GM18907 (cell line): ENCODE measurements around the gene DNAJB12.
"Not testable (repeated sequence)": the region's sequence is repeated elsewhere in the genome, so short reads cannot be mapped to it uniquely, and the experiment has no call there.

Source experiments
- ATAC-seq: cut with Tn5 transposase; IDR thresholded peaks from one replicate; pipeline ENCODE4 v1.9.1; 2021; ENCODE audit warnings: mild to moderate bottlenecking, moderate library complexity; ENCODE audit not compliant: unreplicated experiment

Gene DNAJB12

DNA sequence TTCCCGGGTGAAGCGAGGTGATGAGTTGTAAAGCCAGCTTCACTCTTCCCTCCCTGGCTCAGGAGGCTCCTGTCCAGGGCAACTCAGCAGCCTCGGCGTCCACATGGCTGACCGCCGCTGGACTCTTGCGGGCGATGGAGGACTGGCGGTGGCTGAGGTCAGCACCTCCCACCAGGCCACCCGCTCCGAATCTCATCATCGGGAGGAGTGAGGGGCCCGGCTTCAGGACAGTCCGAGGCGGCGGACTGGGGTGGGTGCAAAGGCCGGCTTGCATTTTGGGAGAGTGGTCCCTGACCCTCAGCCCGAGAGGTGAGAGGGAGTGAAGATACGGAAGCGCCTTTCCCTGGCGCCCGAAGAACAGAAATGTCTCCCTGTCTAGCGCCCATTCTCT, 759 bp downstream of the DNAJB12 start:
- no peak for ATAC-seq

DNA sequence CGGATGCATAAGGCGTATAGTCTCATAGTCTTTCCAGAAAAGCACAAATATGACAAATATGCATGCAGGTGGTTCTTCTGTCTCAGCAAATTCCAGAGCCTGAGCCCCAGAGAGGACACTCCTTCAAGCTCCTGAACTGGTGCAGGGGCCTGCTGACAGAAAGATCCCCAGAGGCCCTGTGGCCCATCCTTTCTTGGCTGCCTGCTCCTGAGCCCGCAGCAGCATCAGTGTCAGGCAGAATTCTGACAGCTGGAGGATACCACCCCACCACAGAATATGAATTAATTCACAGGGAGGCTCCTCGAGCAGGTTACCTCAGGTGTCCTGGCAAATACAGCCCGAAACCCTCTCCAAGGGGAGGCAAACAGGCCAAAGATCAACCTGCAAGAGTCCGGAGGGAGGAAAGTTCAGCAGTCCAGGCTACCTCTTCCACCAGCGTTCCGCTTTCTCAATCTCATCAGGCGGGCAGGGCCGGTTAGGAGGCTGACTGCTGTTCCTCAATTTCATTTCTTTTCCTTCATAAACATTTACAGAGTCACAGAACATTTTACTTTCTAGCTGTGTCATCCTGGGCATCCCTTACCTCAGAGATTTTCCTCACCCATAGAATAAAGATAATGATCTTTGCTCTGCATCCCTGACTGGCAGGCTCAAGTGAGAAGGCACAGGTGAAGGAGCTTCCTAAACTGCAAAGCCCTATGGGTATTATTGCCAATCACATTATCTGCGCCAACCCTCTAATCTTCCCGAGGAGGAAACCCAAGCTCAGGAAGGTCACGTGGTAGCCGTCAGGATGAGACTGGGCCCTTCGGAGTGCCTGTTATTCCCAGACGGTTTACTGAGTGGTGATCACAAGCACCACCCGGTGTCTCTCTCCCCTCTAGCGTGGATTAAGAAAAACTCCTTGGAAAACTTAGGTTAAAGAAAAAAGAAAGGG, 1.4 kb downstream of the DNAJB12 start:
- ATAC-seq, result no peak

DNA sequence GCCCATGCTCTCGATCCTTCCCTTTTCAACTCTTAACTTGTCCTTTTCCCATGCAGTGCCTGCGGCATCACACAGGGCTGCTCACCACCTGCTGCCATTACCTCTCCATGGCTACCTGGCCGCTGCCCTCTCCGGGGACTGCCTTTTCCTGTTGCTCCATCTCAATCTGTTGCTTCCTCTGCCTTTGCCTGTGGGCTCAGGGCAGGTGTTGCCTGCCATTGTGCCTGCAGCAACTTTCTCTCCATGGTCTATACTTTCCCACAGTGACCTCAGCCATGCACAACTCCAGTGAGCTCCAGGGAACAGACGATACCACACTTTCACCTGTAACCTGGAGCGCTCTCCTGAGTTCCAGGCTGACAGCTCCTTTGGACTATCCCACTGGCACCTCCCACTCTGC, 3.2 kb downstream of the DNAJB12 start:
- ATAC-seq, result no peak

DNA sequence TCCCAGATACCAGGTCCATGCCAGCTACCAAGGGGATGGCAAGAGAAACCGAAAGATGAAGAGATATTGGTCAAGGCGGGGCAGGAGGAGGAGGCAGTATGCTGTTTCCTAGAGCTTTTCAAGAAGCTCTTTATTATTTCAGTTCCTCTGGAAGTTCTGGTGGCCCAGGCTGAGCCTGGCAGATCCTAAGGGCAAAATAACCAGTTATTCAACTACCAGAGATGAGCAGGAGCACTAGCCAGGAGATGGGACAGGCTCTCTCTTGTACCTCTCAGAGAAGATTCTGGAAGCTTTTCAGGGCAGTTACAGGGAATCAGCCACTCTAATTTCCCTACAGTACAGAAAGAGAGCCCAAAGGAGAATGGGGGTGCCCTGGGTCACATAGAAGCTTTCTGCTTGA, 5.3 kb downstream of the DNAJB12 start:
- no peak for ATAC-seq

DNA sequence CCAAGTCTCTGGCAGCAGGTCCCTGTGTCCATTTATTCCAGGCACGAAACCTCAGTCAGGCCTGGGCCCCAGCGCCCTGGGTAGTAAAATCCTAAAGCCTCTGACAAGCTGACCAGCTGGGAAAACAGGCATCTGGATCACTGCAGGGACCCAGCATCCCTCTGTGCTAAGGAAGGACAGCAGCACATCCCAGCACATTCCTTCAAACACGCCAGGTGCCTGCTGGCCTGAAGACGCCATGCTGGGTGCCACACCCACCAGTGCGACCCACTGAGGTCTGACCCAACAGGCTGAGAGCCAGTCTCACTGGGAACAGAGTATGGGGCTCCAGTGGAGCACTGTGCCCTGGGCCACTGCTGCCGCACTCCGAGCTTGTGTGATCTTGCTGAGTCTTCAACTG, 6.4 kb downstream of the DNAJB12 start:
- no peak for ATAC-seq

DNA sequence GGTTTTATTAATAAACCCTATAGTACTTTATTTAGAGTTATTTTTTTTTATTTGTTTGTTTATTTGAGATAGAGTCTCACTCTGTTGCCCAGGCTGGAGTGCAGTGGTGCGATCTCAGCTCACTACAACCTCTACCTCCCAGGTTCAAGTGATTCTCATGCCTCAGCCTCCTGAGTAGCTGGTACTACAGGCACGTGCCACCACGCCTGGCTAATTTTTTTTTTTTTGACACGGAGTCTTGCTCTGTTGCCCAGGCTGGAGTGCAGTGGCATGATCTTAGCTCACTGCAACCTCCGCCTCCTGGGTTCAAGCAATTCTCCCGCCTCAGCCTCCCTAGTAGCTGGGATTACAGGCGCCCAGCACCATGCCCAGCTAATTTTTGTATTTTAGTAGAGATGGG, 8.6 kb downstream of the DNAJB12 start:
- ATAC-seq, result not testable (repeated sequence)

DNA sequence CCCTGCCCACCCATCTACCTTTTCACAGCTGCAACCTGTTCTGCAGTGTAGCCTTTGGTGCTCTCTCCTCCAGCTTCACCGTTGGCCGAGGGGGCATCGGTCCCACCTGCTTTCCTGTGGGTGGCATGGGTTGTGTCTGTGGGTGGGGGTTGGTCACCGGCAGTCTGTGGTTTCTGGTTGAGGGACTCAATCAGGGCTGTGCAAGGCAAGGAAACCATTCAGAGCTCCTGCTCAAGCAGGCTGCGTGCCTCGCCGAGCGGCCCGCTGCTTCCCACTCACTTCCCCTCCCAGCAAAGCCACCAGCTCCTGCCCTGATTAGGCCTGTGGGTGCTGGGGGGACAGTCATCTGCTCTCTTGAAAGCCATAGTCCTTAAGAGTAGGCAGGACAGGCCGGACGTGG, 9.8 kb downstream of the DNAJB12 start:
- no peak for ATAC-seq

DNA sequence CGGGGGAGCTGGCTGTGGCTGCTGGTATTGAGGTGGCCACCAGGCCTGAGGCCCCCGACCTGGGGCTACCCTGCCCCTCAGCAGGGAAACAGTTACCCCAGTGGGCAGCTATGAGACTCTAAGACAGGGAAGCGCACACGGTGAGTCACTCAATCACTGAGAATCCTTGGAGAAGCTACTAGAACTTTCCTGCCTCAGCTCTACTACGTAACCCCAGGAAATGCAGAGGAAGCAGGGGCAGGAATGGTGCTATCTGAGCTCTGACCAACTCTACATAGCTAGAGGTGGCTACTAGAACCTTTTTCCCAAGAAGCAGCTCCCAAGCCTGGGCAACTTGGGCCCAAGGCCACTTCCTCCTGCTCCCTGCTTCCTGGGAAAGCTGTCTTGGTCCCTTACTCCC, 11.8 kb downstream of the DNAJB12 start:
- ATAC-seq, result no peak

DNA sequence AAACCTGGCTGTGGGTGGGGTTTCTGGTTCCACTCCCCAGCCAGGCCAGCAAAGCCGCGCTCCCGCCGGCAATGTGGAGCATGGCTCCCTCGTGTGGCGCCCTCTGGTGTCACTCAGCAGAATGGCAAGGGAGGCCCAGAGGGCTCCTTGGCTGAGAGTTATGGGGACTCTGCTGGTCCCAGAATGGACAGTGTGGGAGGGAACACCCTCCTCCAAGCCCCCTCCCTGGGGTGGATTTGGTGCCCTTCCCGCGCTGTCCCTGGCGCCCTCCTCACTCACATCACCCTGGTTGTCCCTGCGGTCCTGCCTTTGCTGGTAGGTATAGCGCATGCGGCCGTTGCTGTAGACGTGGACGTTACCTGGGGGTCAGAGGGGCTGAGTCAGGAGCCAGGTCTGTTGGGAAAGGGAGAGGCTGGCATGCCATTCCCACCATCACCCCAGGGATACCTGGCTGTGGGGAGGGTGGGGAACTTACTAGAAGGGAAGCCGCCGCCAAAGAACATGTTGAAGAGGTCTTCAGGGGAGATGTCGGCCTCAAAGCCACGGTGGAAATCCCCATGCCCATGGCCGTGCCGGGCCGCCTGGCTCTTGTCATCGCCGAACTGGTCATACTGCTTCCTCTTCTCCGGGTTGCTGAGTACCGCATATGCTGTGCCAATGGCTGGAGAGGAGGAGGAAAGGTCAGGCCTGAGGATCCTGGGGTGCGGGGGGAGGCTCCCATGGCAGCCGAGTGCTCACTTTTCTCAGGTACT, 14.0 kb downstream of the DNAJB12 start:
- no peak for ATAC-seq

DNA sequence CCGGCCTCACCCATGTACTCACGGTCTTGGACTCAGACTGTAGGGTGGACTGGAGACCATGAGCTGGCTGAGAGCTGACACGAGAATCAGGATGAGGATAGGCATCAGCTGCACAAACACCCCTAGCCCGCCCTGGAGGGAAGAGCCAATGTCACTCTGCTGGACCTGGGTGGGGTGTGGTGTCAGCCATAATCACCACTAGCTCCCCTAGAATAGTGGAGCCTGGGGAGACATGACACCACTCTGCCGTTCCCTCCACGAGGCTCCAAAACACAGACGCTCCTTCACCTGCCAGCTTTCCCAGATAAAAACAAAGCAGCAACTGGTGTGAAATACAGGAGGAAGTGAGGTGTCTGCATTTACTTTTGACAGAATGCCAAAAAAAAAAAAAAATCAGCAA, 16.5 kb downstream of the DNAJB12 start:
- no peak for ATAC-seq

DNA sequence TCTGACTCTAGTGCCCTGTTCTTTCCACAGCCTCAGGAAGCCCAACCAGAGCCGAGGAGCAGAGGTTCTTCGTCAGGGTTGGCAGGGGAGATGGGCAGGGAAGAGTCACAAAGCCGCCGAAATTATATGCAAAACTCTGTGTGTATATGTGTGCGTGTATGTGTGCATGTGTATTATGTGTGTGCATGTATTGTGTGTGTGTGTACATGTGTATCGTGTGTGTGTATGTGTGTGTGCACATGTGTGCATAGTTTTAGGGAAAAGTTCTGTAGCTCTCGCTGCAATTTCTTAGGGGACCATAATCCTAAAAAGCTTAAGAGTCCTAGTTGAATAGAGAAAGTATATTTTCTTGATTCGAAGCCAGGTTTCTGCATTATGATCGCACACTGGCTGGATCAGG, 17.0 kb downstream of the DNAJB12 start:
- no peak for ATAC-seq

DNA sequence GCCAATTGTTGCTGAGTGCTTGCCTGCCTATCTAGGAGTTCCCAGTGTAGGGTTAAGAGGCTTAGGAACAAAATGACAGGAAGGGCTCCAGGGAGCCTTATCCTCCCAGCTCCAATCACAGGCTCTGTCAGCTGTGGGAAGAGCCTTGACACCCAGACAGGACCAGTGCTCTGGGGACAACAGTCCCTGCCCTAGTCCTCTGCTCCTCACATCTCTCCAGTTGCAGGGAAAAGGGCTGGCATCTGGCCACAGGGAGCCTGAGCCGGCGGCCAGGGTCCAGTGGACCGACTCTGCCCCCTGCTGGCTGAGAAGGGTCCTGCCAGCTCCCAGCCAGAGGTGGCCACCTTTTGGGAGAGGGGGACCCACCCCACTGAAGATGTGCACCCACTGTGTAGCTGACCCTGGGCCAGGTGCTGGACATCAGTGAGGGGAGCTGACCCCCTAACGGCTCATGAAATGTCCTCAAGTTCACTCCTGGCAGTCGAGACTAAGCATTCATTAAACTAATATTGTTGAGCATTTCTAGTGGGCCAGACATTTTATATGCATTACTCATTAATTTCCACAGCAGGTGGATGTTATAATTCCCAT, 17.6 kb downstream of the DNAJB12 start:
- no peak for ATAC-seq

DNA sequence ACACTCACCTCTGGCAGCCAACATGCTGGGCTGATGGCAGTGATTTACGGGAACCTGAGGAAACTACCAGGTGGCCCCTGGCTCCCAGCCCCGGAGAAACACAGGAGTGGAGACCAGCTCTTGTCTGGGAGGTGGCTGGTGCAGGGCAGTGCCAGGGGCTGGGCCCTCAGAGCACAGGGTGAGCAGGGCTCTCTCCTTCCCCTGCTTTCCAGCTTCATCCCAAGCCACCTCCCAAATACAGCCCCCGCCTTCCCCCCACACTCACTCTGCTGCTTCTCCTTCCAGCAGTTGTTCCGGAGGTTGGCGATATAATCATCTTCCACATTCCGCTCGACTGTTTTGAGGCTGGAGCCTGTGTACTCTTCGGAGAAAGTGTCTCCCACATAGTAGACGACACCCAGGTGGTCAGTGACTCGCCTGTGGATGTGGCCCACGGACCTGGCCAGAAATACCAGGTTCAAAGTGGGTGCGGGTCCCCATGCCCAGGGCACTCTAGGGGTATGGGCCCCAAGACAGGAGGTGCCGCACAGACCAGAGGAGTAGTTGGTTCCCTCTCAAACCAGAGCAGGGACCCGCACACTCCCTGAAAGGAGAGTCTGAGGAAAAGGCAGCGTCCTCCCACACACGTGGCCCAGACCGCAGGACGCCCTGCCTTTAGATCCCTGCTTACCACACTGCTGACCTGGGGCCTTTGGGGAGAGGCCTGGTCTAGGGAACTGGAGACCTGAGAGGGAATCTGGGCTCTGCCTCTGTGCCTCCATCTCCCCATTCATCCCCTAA, 18.3 kb downstream of the DNAJB12 start:
- ATAC-seq, result no peak

DNA sequence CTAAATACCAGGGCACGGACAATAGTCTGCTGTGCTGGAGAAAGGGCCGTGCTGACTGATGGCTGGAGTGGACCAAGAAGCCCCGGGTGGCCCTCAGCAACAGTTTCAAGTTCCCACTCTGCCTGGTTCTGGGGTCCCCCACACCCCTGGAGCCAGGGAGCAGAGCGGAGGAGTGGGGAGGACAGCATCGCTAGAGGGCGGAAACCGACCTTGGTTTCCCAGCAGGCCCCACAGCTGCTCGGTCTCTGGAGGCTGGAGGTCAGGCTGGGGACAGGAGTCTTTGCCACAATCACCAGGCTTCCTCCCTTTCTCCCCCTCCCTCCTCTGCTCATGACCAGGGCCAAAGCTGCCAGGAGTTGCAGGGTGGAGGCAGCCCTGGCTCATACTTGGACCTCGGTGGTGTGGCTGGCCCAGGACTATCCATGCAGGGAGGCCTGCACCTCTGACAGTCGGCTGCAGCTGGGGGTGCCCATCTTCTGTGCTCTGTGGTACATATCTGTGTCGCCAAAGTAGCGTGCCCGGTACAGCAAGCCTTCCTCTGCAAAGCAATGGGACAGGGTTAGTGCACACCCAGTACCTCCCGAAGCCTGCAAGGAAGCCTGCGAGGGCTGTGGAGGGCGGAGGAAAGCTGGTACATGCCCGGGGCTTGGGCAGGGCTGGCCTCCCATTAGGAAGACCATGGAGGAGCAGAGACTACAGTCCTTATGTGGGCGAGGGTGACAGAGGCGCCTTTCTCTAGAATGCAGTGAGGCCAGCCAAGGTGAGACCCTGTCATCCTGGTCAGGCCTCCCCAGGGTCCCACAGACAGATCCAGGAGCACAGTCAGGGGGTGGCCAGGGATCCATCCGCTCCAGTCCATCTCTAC, 19.1 kb downstream of the DNAJB12 start:
- peak; percentile 46 for ATAC-seq

DNA sequence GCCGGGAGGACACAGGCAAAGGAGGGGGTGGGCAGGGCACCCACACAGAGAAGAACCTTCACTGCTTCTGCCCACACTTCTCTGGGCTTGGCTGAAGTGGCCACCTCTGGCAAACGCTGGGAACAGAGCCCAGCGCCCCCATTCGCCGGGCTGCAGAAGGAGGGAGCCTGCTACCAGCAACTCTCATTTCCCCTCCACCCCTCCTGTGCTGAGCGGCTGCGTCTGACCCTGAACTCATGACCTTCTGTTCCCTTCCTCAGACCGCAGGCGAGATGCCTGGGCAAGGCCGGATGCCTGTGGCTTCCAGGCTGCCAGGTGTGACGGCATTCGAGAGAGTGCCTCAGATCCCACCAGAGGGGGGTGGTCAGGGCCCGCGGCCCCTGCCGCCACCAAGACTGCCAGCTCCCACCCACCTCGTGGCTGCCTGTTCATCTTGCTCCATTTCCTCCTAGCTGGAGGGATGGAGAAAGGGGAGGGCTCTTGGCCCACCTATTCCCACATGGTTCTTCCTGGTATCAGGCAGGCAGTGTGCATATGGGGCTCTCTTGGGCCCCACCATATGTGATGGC, 19.8 kb downstream of the DNAJB12 start:
- ATAC-seq, result peak; percentile 61

DNA sequence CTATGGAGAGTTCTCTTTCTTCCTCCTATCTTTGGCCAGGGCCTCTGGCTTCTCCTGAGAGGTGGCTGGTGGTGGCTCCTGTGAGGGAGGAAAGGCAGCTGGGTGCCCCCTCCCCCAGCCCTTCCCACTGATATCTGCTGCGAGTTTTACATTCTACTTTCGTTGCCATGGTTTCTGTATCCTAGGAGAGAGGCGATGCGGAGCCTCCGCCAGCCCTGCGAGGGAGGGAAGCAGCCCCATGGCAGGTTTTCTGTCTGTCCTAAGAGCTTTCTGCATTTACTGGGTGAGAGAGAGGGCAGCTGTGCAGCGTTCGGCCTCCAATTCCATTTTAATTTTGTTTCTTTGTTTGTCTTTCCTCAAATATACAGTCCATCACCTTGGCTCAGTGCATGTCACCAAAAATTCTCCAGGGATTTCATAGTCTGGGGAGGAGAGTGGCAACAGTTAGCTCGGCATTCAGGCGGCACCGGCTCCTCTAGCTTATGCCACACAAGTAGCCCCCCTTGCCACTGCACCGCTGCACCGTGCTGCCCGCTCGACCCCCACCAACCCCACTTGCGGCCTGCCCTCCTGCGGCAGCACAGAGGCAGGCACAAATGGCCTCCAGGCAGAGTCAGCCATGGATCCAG, 20.4 kb downstream of the DNAJB12 start:
- no peak for ATAC-seq

DNA sequence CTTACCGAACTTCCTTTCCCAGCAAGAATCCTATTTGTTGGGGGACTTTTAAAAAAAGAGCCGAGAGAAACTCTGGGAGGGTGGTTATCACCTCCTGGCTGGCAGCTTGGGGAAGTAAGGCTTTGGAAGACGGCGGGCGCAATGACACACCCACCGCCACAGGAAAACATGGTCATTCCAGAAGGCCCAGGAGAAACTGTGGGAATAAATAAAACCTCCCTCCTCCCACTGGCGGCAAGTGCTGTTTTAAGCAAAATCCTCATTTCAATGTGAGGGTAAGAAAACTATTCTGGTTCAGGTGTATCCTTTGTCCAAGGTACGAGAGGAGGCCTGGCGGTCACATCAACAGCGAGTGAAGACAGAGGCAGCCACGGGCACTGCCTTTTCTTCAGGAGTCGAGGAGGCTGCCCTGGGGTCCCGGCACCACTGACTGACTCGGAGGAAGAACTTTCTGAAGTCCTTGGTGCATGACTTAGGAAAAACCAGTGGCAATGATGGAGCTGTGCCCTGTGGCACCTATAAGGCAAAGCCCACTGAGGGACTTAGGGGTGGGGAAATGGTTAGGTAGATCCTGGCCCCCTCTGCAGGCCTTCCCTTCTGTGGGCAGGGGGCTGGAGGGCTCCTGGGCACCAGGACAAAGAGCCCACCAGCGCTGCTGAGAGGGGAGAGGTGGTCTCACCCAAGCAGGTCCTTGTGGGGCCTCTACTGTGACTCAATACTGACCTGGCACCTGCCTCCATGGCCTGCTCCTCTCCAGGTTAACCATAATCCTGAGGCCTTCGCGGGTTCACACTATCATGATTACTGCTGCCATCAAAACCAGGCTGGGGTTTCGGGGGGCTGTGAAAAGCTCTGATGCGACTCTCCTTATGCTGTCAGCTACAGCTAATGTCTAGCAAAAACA, 21.4 kb downstream of the DNAJB12 start:
- no peak for ATAC-seq

DNA sequence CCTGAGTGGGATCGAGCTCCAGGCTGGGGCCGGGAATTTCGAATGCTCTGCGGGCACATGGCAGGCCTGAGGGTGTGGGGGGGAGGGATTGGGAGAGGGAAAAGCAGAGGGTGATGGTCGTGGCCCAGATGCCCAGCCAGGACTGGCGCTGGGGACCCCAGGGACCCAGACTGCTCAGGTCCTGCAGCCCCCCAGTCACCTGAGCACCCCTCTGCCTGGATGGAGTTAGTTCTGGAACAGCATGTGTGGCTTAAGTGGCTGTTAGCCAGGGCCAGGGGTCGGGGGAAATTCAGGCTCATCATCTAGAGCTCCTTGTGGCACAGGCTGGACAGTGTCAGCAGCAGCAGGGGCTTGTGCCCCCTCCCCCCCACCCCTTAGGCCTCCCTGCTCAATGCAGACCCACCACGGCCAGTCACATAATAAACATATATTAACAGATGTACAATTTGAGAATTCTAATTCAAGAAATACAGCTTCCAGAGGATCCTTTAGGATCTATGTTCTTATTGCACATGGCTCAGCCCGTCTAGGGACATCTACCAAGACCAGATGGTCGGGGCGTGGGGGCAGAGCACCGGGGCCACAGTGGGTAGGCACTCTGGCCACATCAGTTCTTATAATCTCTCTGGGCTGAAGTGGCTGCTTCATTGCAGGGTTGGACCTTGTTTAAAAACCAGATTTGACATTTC, 22.2 kb downstream of the DNAJB12 start:
- no peak for ATAC-seq
